ENCODE data around the gene STK25.

GRCh38 chr2:241516520-241516965, 8.2 kb upstream of the STK25 start:
- TF ChIP-seq CTCF (IDR thresholded peaks at IDR 0.05) (no peak), POLR2A (IDR thresholded peaks at IDR 0.05) (no peak), EP300 (IDR thresholded peaks at IDR 0.05) (no peak)

All from ovary (tissue), 3 donors.